GM10847 (cell line): ENCODE results near the gene FGR.

Source experiments
- POLR2A ChIP-seq: IDR thresholded peaks from 2 replicates; pipeline ENCODE4 v1.6.1; 2011; ENCODE audit not compliant: insufficient read length; ENCODE audit errors: extremely low read depth

Gene FGR

DNA sequence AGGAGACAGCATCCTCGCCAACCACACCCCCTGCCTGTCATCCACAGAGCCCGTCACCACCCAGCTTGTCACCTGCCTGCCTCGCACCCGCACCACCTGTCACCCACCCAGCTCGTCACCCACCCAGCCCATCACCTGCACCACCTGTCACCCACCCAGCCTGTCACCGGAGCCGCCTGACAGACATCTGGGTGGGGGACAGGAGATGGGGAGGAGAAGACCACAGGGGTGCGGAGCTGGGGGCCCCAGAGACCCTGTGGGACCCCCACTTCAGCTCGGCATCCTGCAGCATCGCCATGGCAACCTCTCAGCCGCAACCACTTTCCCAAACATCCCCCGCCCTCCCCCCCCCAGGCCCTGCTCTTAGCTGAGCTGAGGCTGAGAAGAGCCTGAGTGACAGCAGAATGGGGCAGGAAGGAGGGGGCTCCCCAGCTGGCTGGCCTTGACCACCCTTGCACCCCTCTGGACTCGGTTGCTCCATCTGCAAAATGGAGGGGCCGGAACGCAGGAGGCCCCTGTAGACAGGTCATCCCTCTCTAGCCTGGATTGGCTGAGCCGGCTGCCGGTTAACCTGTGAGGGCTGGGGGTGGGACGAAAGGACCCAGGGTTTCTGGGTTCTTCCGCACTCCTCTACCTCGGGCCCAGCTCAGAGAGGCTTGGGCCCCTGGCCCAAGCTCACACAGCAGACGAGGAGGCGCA, 42.6 kb downstream of the FGR start:
- TF ChIP-seq POLR2A, result no peak

DNA sequence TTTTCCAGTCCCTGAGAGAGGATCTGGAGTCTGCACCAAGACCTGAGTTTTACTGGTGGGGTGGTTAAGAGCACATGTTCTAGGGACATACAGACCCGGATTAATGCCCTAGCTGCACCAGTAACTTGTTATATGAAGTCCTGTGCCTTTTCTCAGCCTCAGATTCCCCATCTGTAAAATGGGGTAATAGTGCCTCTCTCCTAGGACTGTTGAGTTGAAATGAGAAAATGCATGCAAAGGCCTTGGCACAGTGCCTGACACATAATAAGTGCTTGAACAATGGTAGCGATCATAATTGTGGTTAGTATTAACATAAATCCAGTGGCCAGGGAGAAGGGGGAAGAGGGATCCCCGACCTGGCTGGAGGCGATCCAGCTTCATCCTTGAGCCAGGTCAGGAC, 43.4 kb downstream of the FGR start:
- no peak for TF ChIP-seq POLR2A

DNA sequence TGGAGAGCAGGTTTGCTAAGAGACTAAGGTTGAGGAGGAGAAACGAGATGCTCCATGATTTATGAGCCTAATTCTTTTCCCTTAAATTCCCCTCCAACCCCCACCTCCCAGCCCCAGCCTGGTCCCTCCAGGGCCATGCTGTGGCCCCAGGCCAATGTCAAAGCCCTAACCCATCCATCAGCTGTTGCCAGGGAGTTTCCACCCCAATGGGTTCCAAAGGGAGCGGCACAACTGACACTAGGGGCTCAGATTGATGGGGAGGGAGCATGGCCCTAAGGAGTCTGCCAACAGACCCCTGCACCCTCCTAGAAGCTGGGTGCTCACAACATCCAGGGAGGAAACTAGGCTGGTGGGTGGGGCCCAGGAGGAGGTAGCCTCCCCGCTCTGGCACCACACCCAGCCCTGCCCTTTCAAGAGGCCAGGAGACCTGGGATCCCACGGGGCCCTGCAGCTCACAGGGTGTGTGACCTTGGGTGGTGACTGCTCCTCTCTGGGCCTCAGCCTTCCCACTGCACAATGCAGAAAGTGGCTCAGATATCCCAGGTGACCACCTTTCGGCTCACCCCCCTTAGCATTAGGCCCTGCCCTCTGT, 44.0 kb downstream of the FGR start:
- TF ChIP-seq POLR2A, result no peak

DNA sequence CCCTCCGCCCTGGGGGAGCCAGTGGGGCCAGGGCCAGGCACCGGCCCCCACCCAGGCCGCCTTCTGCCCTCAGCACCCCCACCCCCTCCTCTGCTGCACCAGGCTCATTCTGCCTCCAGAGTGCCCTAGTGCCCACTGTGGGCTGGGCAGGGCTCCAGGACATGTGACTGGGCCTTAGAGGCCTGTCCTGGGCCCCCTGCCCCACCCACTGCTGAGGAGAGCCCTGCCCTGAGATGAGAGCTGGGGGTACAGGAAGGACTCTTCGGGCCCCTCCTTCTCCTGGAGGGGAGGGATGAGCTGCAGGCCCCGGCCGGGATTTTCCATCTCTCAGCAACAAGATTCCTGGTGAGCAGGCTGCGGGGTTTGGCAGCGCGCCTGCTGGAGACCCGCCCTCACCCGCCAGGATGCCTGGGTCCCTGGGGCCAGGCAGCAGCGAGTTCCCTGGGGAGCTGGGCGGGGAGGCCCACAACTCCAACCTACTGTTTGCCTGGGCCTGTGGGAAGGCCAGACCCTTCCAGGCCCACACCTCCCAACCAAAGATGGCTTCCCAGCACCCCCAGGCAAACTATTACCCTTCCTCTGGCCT, 45.1 kb downstream of the FGR start:
- no peak for TF ChIP-seq POLR2A

DNA sequence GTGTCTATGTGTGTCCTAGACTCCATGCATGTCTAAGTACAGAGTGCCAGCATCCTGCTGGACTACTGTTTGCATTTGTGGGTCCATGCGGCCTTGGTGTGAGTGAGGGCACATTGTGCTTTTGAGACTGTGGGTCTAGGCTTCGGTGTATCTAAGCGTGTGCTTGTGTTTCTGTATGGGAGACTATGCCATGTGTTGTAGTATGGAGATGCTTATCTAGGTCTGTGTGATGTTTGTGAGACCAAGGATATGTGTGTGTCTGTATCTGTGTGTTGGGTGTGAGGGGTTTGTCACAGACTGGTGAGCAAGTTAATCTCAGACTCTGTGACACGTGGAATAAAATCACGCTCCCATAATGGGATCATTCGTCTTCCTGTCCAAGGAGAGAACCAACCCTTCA, 45.5 kb downstream of the FGR start:
- no peak for TF ChIP-seq POLR2A

DNA sequence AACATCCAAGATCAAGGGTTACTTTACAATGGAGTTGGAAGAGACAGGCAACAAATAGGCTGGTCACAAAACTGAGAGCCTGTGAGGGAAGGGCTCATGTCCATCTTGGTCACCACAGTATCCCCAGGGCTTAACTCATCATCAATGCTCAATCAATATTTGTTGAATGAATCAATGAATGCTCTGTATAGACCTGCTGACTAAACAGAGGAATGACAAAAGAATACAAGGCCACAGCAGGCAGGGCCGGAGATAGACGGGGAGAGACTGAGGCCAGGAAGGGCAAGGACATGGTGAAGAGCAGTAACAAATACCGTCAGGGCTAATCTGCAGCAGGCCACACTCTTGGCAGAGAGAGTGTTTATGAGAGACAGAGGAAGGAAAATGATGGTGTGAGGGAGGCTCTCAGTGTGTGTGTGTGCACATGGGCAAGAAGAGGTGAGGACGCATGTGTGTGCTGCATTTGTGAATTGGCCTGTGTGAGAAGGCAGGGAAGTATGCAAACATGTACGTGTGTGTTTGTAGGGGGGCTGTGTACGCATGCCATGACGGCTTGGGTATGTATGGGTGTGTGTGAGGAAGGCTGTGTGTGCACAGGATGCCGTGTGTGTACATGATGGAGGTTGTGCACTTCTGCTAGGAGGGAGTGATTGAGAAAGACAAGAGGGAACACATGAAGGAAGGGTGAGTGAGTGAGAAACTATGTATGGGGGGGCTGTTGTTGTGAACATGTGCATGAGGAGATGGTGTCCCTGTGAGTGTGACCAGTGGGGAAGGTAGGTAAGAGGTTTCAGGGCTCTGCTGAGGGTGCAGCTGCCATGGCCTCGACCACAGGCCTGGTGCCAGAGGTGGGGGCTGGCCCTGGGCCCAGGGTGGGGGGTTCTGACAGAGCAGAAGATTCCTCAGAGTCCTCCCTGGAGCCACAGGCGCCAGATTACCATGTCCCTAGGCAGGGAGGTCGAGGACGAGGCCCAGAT, 46.4 kb downstream of the FGR start:
- no peak for TF ChIP-seq POLR2A

DNA sequence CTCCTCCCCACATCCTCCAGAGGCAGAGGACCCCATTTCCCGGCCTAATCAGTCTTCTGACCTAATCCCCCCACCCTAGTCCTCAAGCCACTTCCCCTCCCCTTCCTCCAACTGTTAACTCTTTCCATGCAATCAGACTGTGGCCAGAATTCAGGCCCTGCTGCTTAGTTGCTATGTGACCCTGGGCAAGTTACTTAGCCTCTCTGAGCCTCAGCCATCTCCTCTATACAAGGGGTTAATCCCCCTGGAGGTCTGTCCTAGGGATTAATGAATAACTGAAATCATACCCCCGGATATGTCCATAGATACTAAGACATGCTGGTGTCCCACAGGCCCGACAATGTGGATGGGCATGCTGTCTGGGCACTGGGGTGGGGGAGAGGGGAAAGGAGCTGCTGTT, 49.3 kb downstream of the FGR start:
- TF ChIP-seq POLR2A, result no peak

DNA sequence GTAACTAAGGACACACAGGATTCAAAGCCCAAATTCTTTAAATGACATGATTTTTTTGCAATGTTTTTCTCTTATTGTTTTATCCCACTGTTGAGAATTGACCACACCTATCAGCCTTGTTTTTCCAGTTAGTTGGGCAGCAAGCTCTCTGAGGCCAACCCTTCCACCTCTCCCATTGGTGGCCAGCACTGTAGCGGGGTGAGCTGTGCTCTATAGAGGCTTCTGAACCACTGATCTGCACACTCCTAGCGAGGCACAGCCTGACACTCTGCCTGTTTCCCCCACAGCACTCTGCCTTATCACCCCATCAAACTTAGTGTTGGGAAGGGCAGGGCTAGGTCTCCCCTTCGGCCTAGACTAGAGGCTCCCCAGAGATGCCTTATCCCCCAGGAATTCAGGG, 50.5 kb downstream of the FGR start:
- TF ChIP-seq POLR2A, result no peak

DNA sequence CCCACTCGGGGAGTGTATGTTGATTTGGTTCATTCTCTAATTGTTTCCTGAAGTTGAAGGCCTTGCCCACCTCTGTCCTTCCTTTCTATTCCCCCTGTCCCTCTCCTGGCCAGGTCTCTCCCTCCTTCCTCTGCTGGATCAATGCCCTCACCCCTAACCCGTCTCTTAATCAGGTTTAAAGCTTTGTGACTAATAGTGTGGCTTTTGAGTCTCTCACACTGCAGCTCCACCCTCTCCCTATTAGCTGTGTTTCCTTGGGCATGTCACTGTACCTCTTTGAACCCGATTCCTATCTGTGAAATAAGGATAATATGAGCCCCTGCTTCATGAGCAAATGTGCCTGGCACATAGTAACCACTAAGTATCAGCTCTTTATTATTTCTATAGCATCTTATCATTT, 51.5 kb downstream of the FGR start:
- no peak for TF ChIP-seq POLR2A

DNA sequence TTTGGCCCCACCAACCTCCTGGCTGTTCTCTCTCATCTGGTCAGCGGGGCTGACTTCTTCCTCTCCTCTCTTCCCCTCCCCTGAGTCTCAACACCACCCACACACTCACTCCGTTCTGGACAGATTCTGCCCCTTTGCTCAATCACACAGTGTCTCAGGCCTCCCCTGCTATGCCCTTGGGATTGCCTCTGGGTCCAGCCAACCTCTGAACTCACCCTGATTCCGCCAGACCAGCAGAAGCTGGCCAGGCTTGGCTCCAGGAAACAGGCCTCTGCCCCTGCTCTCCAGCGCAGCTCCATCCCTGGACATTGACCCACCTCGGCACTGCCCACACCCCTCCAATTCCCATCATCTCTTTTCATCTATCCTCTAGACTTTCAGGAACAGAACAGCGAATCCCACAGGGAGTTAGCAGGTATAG, 53.2 kb downstream of the FGR start:
- TF ChIP-seq POLR2A, result no peak

DNA sequence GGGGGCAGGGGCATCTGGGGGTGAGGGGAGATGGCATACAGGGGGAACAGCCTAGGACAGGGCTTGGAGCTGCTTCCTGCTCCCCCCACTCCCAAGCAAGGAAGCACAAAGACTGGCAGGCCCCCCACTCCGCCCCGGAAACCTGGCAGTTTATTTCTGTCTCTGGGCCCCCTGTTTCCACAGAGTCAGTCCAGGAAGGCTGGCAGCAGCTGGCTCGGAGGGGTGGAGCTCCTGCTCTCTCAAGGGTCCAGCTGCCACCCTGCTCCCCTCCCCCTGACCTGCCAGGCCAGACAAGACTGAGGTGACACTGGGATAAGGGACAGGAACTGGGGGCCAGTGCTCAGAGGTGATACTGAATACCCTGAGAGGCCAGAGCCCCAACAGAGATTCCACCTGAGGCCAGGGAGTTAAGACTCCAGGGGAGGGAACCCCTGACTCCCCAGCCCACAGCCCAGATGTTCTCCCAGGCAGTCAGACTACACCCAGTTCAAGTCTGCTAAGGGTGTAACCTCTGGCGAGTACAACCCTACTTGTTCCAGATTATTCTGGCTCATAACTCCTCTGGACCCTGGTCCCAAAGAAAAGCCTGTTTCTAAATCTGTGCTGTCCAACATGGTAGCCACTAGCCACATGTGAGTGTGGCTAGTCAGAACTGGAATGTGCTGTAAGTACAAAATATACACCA, 57.3 kb downstream of the FGR start:
- TF ChIP-seq POLR2A, result no peak

DNA sequence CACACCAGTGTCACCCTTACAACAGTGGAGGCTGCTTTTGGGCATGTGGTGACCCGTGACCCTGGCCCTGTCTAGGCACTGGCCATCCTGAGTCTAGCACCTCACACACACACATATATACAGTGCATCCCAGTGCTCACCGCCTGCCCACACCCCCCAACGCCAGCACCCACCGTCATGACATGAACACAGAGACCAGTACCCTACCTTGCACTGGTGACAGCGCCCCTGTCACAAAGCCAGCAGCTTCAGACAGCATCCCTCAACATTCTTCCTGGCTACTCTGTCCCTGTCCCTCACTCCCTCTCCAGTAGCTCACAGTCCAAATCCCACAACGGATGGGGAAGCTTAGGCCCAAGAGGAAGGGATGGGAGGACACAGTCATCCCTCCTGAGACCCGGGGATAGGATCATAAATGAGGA, 58.2 kb downstream of the FGR start:
- no peak for TF ChIP-seq POLR2A

DNA sequence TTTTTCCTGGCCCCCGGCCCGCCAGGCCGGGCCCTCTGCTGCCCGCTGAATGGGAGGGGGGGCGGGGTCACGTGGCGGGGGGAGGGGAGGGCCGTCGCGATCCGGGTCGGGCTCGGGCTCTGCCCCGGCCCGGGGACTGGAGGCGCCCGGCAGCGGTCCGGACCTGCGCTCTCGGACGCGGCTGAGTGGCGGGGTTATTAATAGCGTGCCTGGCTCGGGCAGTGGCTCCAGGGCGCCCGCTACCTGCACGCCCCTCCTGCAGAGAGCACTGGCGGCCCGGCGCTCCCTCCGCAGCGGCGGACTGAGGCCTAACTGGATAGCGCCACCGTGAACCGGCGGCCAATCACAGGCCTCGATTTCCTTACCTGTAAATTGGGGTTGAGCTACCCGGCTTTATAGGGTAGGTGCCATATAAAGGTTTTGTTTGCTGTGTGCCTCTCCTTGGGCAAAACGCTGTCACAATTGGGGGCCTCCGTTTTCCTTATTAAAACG, 59.1 kb downstream of the FGR start:
- no peak for TF ChIP-seq POLR2A

DNA sequence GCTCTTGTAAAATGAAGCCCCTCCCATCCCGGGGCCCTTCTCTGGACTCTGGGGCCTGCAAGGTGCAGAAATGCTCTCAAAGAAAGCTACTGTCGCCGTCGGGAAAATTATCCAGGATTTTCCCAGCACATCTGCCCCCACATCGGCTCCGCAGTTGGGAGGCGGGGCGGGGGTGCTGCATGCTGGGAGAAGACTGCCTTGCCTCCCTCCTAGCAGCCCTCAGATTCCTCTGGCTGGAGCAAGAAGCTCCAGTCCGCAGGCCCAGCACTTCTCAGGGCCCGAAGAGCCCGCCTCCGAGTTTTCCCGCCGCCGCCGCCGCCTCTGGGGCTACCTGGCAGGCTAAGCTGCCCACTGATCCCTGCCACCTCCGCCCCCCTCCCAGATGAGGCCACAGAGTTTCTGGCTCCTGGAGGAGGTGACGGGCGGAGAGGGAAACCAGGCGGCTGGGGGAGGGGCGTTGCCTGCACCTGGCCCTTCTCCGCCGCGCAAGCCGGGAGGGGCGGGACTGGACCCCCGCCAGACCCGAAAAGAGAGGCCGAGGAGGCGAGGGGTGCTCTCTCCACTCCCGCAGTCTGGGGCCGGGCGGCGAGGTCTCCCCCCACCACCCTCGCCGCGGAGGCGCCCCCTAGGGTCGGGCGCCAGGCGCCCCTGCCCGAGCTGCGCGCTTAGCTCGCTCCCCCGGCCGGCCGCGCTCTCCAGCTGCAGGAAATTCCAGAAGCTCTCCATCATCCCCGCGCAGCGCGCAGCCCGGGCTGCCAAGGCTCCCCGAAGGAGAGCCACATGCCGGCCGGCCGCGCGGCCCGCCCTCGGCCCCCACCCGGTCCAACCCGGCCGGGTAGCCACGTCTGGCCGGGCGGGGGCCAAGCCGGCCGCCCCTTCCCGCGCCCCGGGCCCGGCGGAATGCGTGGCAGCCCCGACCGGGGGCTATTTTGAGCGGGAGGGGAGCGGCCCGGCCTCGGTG, 59.8 kb downstream of the FGR start:
- TF ChIP-seq POLR2A, result no peak
